Mucosa of descending colon (tissue), 3 donors: ENCODE data around the gene CACNB2. TPM values are rescaled to one million over a fixed set of nuclear protein-coding genes. Genes with fewer than 3 reads are reported as not detected.
"Not testable (repeated sequence)": the region's sequence is repeated elsewhere in the genome, so short reads cannot be mapped to it uniquely, and the experiment has no call there.

Experiments
- ATAC-seq: fragments of 200-7000 bp; cut with Tn5 transposase; one replicate; pipeline ENCODE4 v1.9.1; 2020; ENCODE audit warnings: mild to moderate bottlenecking, moderate library complexity
- DNase-seq, 3 donors: peaks; one replicate each; pipeline ENCODE4 v3.0.0-alpha.2; 2020
- H3K36me3 ChIP-seq: fragments of 200-600 bp; one replicate; pipeline ENCODE4 v1.8.0; 2021; ENCODE audit warnings: low read depth, mild to moderate bottlenecking
- H3K4me1 ChIP-seq: fragments of 200-600 bp; one replicate; pipeline ENCODE4 v1.8.0; 2021; ENCODE audit warnings: low read depth, mild to moderate bottlenecking
- H3K4me3 ChIP-seq: fragments of 200-600 bp; one replicate; pipeline ENCODE4 v1.8.0; 2021; ENCODE audit warnings: mild to moderate bottlenecking
- H3K9me3 ChIP-seq: fragments of 200-600 bp; one replicate; pipeline ENCODE4 v1.8.0; 2021; ENCODE audit warnings: mild to moderate bottlenecking
- CTCF ChIP-seq: fragments of 200-600 bp; IDR thresholded peaks from one replicate; pipeline ENCODE4 v1.8.0; 2022; ENCODE audit warnings: antibody characterized with exemption, mild to moderate bottlenecking
- intact Hi-C, 2 donors: fragments of 100-400 bp; cut with DNase I in 1 of 2; cut with micrococcal nuclease in 1 of 2; formaldehyde crosslinking; loops; one replicate each; pipeline versions ENCODE4 v1.11.0 to v1.11.1; 2022; cut with DNase I, micrococcal nuclease
- total RNA-seq, 3 donors: library from RNA; stranded (reverse); fragmentation: NEBNext Ultra II Directional in 2 of 3; extraction: Animal tissue kit (Norgen Biotek cat#: 25700) in 2 of 3; gene quantifications; one replicate each; pipeline versions ENCODE4 v1.2.1 to v1.2.4, GENCODE V29; 2021 to 2023
- donor health status: DM: no; HTN: no; CAD: no; lungs with moderate emphysema.
- donor health status: DM: no; HTN: no; CAD: no.
- donor health status: DM: no; HTN: yes; CAD: no.

CACNB2 gene
- total RNA-seq, 3 donors from 2014 or later, result 13.6 to 26.2 (median 19.8) TPM

GRCh38 chr10:18567343-18567856 is 427.2 kb downstream of the CACNB2 start:
- Histone ChIP-seq H3K36me3 (no peaks in the 10 kb centered on the region), H3K4me1 (no peaks in the 10 kb centered on the region), H3K4me3 (no peak overlapping the region), H3K9me3 (peaks cover 43% of the 10 kb centered on the region)
- ATAC-seq (no peak), DNase-seq (no peak)
- no peak for TF ChIP-seq CTCF
- intact Hi-C loops, result no loop called here

- H3K36me3 ChIP-seq, H3K4me1 ChIP-seq, ATAC-seq, DNase-seq, intact Hi-C loops, H3K4me3 ChIP-seq: not testable (repeated sequence)
- peaks cover 22% of the 10 kb centered on the region for H3K9me3 ChIP-seq
Observed at GRCh38 chr10:18570386-18570785, 430.2 kb downstream of the CACNB2 start.

GRCh38 chr10:18571076-18571475 is 430.9 kb downstream of the CACNB2 start:
- TF ChIP-seq CTCF, result no peak
- no peaks in the 10 kb centered on the region for H3K36me3 ChIP-seq

GRCh38 chr10:18571780-18572179 is 431.6 kb downstream of the CACNB2 start:
- Histone ChIP-seq H3K36me3 (no peaks in the 10 kb centered on the region), H3K4me1 (no peaks in the 10 kb centered on the region), H3K9me3 (peaks cover 20% of the 10 kb centered on the region), H3K4me3 (no peak overlapping the region)
- intact Hi-C loops, result no loop called here
- no peak for TF ChIP-seq CTCF
- no peak for DNase-seq
- ATAC-seq, result no peak

More at GRCh38 chr10:18571076-18571475, 430.9 kb downstream of the CACNB2 start:
- DNase-seq (no peak), ATAC-seq (no peak)
- H3K4me1 ChIP-seq, result no peaks in the 10 kb centered on the region
- H3K4me3 ChIP-seq, result no peak overlapping the region
- intact Hi-C loops, result no loop called here
- peaks cover 20% of the 10 kb centered on the region for H3K9me3 ChIP-seq

GRCh38 chr10:18572959-18573561 is 432.8 kb downstream of the CACNB2 start:
- H3K4me1 ChIP-seq, result no peaks in the 10 kb centered on the region
- no peak overlapping the region for H3K4me3 ChIP-seq
- H3K36me3 ChIP-seq, result no peaks in the 10 kb centered on the region
- DNase-seq, result no peak
- no peak for ATAC-seq
- intact Hi-C loops, result no loop called here
- peaks cover 12% of the 10 kb centered on the region for H3K9me3 ChIP-seq
- no peak for TF ChIP-seq CTCF

GRCh38 chr10:18576586-18576985 is 436.4 kb downstream of the CACNB2 start:
- Histone ChIP-seq H3K4me1 (no peaks in the 10 kb centered on the region), H3K36me3 (no peaks in the 10 kb centered on the region), H3K4me3 (no peak overlapping the region), H3K9me3 (peaks cover 4% of the 10 kb centered on the region)
- intact Hi-C loops, result no loop called here
- DNase-seq (no peak), ATAC-seq (no peak)
- no peak for TF ChIP-seq CTCF
